PC-9 (cell line): Measurements from ENCODE around the gene MS4A4A. TPM values are rescaled to one million over a fixed set of nuclear protein-coding genes. Genes with fewer than 3 reads are reported as not detected.

Source experiments
- BruUV-seq: library from RNA; stranded (reverse); fragments of 400-500 nt; replicated peaks from 2 replicates; lab custom pipeline; 2021; lab: Mats Ljungman, UMichigan
- CTCF ChIA-PET: fragments of 300-600 bp; sonication (Branson Sonifier 250); formaldehyde crosslinking; loops from one replicate; lab custom pipeline; 2022; ENCODE audit warnings: antibody characterized with exemption; lab: Charles Lee
- POLR2A ChIA-PET: fragments of 300-600 bp; sonication (Branson Sonifier 250); formaldehyde crosslinking; loops from one replicate; lab custom pipeline; 2022; ENCODE audit warnings: antibody characterized with exemption; ENCODE audit not compliant: unreplicated experiment; lab: Charles Lee
- DNase-seq, 2 experiments: peaks; one replicate each; pipeline versions ENCODE4 v3.0.0 to v3.0.0-alpha.2; 2015 to 2022; ENCODE audit warnings: mixed read lengths in 1 of 2
- H2AFZ ChIP-seq: fragments of 200-600 bp; sonication (generic); 2 replicates; pipeline ENCODE4 v1.8.1; 2017; ENCODE audit warnings: antibody characterized with exemption
- H3F3A ChIP-seq: fragments of 200-600 bp; sonication (generic); 2 replicates; pipeline ENCODE4 v1.8.1; 2017; ENCODE audit warnings: antibody characterized with exemption, mild to moderate bottlenecking, low read depth; ENCODE audit not compliant: insufficient read depth
- H3K27ac ChIP-seq: fragments of 200-600 bp; sonication (generic); 2 replicates; pipeline ENCODE4 v1.6.1; 2016; ENCODE audit warnings: mixed run types
- H3K27me3 ChIP-seq: fragments of 200-600 bp; sonication (generic); 2 replicates; pipeline ENCODE4 v1.6.1; 2016; ENCODE audit warnings: low read depth, mixed run types; ENCODE audit not compliant: insufficient read depth
- H3K36me3 ChIP-seq: fragments of 200-600 bp; sonication (generic); 2 replicates; pipeline ENCODE4 v1.6.1; 2016; ENCODE audit warnings: low read depth, mixed run types
- H3K4me1 ChIP-seq: fragments of 200-600 bp; sonication (generic); replicated peaks from 2 replicates; pipeline ENCODE4 v1.6.1; 2016; ENCODE audit warnings: mixed run types; ENCODE audit not compliant: insufficient read depth
- H3K4me2 ChIP-seq: fragments of 200-600 bp; sonication (generic); 2 replicates; pipeline ENCODE4 v1.6.1; 2017; ENCODE audit warnings: mixed run types
- H3K4me3 ChIP-seq: fragments of 200-600 bp; sonication (generic); 2 replicates; pipeline ENCODE4 v1.6.1; 2016; ENCODE audit warnings: mixed run types
- H3K79me2 ChIP-seq: fragments of 200-600 bp; sonication (generic); 2 replicates; pipeline ENCODE4 v1.6.1; 2017; ENCODE audit warnings: low read depth, mixed run types
- H3K9me2 ChIP-seq: fragments of 200-600 bp; sonication (generic); 2 replicates; pipeline ENCODE4 v1.8.1; 2017; ENCODE audit warnings: mild to moderate bottlenecking; ENCODE audit not compliant: insufficient read depth
- H3K9me3 ChIP-seq: fragments of 200-600 bp; sonication (generic); 2 replicates; pipeline ENCODE4 v1.8.1; 2016; ENCODE audit warnings: low read depth; ENCODE audit not compliant: insufficient read depth
- H4K20me1 ChIP-seq: fragments of 200-600 bp; sonication (generic); 2 replicates; pipeline ENCODE4 v1.8.1; 2017; ENCODE audit not compliant: insufficient read depth
- EZH2 ChIP-seq: fragments of 200-600 bp; sonication (generic); IDR thresholded peaks from 2 replicates; pipeline ENCODE4 v1.8.0; 2017; ENCODE audit warnings: antibody characterized with exemption, low read depth
- intact Hi-C: fragments of 100-400 bp; cut with micrococcal nuclease; formaldehyde crosslinking; loops from one replicate; pipeline ENCODE4 v1.10.0; 2022; ENCODE audit not compliant: unreplicated experiment
- total RNA-seq: library from RNA; stranded (reverse); gene quantifications from 2 replicates; pipeline ENCODE4 v1.2.3, GENCODE V29; 2021
- TF ChIP-seq, protein P1 (sequence below): fragments of 200-600 bp; sonication (generic); conservative IDR thresholded peaks from 2 replicates; pipeline ENCODE4 v1.6.1; 2017; ENCODE audit warnings: mixed run types, antibody characterized with exemption, mild to moderate bottlenecking, moderate library complexity

Gene MS4A4A
- total RNA-seq, 1 experiment from 2014 or later = not detected

DNA sequence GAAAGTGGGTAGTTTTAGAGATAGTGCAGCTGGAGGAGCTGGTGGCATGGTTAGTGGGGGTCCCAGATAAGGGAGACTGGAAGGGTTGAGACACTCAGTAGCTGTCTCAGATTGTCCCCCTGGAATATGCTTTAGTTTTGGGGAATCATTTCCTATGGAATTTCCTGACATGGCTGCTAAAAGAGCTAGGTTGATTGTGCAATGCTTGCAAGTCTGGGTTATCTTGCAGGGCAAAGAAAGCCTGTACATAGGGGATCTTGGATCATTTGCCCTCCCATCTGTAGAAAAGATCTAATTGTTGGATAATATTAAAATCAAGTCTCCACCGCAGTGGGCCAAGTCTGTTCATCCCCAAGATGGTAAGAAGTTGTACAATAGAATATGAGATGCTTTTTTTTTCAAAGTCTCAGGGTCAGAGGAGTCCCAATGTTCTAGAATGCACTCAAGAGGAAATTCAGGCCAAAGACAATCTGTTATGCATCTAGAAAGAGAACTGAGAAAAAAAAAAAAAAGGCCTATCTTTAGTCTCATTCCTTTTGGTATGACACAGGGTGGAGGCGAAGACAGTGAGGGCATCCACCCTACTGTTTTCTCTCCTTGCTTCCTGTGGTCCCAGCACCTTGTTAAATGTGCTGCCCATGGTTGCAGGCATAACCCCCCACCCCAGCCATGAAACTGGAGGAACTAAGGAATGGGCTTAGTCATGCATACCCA lies 66.8 kb downstream of the MS4A4A start:
- CTCF ChIA-PET = no interaction called here
- Histone ChIP-seq H3F3A (no peaks in the 10 kb centered on the region), H3K27ac (no peak overlapping the region), H3K27me3 (peaks cover 18% of the 10 kb centered on the region; the same call in 1 of the 2 replicates), H2AFZ (no peak overlapping the region), H3K79me2 (no peaks in the 10 kb centered on the region), H3K9me3 (no peaks in the 10 kb centered on the region), H3K4me1 (no peaks in the 10 kb centered on the region), H3K36me3 (no peaks in the 10 kb centered on the region), H3K4me2 (no peak overlapping the region), H4K20me1 (no peaks in the 10 kb centered on the region), H3K9me2 (no peaks in the 10 kb centered on the region; the same call in 1 of the 2 replicates), H3K4me3 (no peak overlapping the region)
- intact Hi-C loops = no loop called here
- no TSS peak for BruUV-seq
- POLR2A ChIA-PET = no interaction called here
- DNase-seq = no peak
- TF ChIP-seq EZH2 = no peak
- TF ChIP-seq, protein P1, sequence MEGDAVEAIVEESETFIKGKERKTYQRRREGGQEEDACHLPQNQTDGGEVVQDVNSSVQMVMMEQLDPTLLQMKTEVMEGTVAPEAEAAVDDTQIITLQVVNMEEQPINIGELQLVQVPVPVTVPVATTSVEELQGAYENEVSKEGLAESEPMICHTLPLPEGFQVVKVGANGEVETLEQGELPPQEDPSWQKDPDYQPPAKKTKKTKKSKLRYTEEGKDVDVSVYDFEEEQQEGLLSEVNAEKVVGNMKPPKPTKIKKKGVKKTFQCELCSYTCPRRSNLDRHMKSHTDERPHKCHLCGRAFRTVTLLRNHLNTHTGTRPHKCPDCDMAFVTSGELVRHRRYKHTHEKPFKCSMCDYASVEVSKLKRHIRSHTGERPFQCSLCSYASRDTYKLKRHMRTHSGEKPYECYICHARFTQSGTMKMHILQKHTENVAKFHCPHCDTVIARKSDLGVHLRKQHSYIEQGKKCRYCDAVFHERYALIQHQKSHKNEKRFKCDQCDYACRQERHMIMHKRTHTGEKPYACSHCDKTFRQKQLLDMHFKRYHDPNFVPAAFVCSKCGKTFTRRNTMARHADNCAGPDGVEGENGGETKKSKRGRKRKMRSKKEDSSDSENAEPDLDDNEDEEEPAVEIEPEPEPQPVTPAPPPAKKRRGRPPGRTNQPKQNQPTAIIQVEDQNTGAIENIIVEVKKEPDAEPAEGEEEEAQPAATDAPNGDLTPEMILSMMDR = no peak

DNA sequence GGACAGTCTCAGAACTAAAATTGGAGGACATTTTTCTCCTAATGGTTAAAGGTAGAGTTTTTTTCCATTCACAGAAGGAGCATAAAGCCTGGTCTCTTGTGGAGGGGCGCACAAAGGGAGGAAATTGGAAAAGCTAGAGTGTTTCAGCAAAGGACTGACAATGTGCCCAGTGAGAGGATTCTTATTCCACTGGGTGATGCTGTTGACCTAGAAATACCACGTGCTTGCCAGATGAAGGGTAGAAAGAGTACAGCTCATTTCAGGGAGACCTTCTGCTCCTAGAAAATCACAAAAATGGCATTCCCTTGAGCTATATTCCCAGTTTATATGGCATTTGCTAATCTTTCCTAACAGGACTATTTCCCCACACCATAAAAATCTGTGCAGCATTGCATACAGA lies 67.7 kb downstream of the MS4A4A start:
- H3K4me3 ChIP-seq = no peak overlapping the region
- intact Hi-C loops = no loop called here
- no peaks in the 10 kb centered on the region for H3F3A ChIP-seq
- H2AFZ ChIP-seq = no peak overlapping the region
- H3K36me3 ChIP-seq = no peaks in the 10 kb centered on the region
- no peaks in the 10 kb centered on the region for H3K9me3 ChIP-seq
- H3K79me2 ChIP-seq = no peaks in the 10 kb centered on the region
- CTCF ChIA-PET = no interaction called here
- no peaks in the 10 kb centered on the region for H3K4me1 ChIP-seq
- H3K9me2 ChIP-seq = no peaks in the 10 kb centered on the region; the same call in 1 of the 2 replicates
- DNase-seq = no peak
- POLR2A ChIA-PET = no interaction called here
- H3K27ac ChIP-seq = no peak overlapping the region
- peaks cover 18% of the 10 kb centered on the region; the same call in 1 of the 2 replicates for H3K27me3 ChIP-seq
- no TSS peak for BruUV-seq
- TF ChIP-seq EZH2 = no peak
- TF ChIP-seq, protein P1 = no peak
- no peaks in the 10 kb centered on the region for H4K20me1 ChIP-seq
- H3K4me2 ChIP-seq = no peak overlapping the region

DNA sequence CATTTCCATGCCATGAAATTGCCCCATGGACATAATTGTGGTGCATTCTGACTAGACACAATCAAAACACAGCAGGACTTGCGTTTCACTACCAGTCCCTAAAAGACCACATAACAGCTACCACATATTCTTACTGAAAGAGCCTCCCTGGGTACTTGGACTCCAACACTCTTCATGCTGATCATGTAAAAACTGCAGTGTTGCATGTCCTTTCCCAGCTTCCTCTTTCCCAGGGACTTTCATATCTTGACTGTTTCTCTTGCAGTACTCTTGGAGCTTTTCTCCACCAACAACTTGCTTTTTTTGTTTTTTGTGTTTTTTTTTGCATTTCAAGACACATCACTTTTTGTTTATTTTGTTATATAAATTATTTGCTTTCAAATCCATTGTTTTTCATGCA lies 69.5 kb downstream of the MS4A4A start:
- Histone ChIP-seq H3K27ac (no peak overlapping the region), H3K27me3 (peaks cover 18% of the 10 kb centered on the region; the same call in 1 of the 2 replicates), H3K9me2 (no peaks in the 10 kb centered on the region; the same call in 1 of the 2 replicates), H2AFZ (no peak overlapping the region), H4K20me1 (no peaks in the 10 kb centered on the region), H3F3A (no peaks in the 10 kb centered on the region), H3K4me3 (no peak overlapping the region), H3K9me3 (no peaks in the 10 kb centered on the region), H3K79me2 (no peaks in the 10 kb centered on the region), H3K36me3 (no peaks in the 10 kb centered on the region), H3K4me1 (no peaks in the 10 kb centered on the region), H3K4me2 (no peak overlapping the region)
- TF ChIP-seq, protein P1 = no peak
- no peak for TF ChIP-seq EZH2
- intact Hi-C loops = no loop called here
- no TSS peak for BruUV-seq
- ChIA-PET CTCF (no interaction called here), POLR2A (interaction anchor here (0.7 kb wide), 1 partner anchor 102 kb away, joined by 6 read pairs; no protein-coding TSS in a partner anchor)
- no peak for DNase-seq
